GM21619 (cell line): ENCODE measurements around the gene ZBED4.

Experiments used
- ATAC-seq: cut with Tn5 transposase; IDR thresholded peaks from one replicate; pipeline ENCODE4 v1.9.1; 2021; ENCODE audit not compliant: unreplicated experiment

ZBED4 gene

GRCh38 chr22:49825944-49826602 is 27.6 kb upstream of the ZBED4 start:
- no peak for ATAC-seq

GRCh38 chr22:49826603-49827270 is 26.9 kb upstream of the ZBED4 start:
- no peak for ATAC-seq

DNA sequence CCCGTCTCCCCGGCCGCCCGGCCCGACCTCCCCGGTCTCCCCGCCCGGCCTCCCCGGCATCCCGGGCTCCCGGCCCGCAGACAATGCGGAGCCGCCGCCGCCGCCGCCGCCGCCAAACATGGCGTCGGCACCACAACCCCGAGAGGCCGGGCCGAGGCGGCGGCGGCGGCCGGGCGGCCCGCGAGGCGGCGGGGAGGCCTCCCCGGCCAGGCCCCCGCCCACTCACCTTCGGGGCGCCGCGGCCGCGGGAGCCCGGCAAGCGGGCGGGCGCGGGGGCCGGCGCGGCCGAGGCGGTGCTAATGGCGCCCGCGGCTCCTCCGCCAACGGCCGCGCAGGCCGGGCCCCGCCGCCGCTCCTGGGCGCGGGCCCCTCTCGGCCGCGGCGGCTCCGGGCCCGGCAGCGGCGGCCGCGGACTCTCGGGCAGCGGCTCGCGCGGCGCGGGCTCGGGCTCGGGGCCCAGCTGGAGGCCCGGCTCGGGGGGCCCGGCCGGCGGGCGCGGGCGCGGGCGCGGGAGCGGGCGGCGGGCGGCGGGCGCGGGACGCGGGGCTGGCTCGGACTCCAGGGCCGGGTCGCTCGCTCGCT is 26.3 kb upstream of the ZBED4 start:
- no peak for ATAC-seq

- no peak for ATAC-seq
Observed at GRCh38 chr22:49827853-49828598, 25.6 kb upstream of the ZBED4 start, which contains the start of gene BRD1. Gene BRD1, minus strand, starts transcription at chr22:49827873. Its CDS starts 3,556 bp downstream, at chr22:49824317.

- ATAC-seq, result no peak
Observed at GRCh38 chr22:49828599-49828965, 25.1 kb upstream of the ZBED4 start.

- ATAC-seq, result no peak
Observed at GRCh38 chr22:49829044-49829853, 24.4 kb upstream of the ZBED4 start.

GRCh38 chr22:49833340-49834007 is 20.2 kb upstream of the ZBED4 start:
- ATAC-seq, result no peak

- ATAC-seq, result no peak
Observed at GRCh38 chr22:49838771-49839717, 14.6 kb upstream of the ZBED4 start.

DNA sequence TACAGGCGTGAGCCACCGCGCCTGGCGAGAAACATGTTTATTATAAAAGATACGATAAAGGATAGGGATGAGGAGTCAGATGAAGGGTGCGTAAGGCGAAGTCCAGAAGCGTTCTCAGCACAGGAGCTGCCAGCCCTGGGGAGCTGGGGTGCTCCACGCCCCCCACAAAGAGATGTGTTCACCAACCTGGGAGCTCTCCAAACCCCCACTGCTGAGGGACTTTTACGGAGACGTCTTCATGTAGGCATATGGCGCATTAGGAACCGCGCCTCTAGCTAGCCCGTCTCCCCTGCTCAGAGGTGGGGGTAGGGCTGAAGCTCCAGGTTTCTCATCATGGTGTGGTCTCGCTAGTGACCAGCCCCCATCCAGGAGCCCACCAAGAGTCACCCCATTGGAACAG is 8.4 kb upstream of the ZBED4 start:
- ATAC-seq, result no peak

DNA sequence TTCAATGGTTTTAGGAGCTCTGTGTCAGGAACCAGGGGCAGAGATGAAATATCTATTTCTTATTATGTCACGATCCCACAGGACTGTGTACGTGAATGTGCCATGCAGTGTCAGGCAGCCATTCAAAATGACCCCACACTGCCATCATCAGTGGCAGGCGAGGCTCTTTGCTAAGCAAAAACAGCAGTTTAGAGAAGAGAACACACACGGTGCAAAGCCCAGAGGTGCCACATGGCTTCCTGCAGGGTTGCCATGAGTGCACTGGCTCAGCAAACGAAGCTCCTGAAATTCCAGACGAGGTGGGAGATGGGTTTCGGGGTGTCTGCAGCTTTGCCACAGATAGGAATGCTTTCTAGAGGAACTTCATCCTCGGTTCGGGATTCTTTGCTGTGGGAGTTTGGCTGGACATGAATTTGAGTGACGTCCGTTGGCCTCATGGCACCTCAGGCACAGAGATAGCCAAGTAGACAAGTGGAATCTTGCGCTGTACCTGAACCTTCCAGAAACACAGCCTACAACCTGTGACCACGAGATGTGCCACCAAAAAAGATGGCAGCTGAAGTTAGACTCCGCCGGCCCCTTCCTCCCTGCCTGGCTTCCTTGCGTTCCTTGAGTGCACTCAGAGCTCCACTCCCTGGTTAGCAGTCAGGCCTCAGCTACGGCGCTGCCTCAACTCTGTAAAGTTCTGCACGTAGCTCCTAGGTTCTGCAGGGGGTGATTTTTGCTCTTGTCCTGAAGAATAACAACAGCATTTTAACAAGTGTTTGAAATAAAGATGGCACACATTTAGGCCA is 7.8 kb upstream of the ZBED4 start:
- no peak for ATAC-seq

GRCh38 chr22:49847751-49848689 is 5.6 kb upstream of the ZBED4 start:
- ATAC-seq, result no peak

DNA sequence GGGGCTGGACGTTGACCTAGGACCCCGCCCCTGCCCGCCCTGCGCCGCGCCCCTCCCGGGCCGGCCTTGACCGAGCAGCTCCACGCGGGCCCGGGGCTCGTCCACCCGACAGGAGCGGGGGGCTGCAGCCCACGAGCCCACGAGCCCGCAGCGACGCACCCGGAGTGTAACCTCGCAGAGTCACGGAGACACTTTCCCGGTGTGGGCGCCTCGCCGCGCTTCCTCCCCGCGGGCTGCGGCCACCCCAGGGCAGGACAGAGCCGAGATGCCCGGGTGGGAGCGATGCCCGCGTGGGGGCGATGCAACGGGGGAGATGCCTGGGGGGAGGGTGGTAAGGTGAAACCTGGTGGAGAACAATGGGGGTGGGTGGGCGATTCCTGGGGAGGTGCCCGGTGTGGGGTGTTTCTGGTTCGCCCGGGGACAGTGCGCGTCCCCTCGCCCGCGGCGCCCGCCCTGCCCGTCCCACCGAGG is 4.9 kb upstream of the ZBED4 start:
- no peak for ATAC-seq

DNA sequence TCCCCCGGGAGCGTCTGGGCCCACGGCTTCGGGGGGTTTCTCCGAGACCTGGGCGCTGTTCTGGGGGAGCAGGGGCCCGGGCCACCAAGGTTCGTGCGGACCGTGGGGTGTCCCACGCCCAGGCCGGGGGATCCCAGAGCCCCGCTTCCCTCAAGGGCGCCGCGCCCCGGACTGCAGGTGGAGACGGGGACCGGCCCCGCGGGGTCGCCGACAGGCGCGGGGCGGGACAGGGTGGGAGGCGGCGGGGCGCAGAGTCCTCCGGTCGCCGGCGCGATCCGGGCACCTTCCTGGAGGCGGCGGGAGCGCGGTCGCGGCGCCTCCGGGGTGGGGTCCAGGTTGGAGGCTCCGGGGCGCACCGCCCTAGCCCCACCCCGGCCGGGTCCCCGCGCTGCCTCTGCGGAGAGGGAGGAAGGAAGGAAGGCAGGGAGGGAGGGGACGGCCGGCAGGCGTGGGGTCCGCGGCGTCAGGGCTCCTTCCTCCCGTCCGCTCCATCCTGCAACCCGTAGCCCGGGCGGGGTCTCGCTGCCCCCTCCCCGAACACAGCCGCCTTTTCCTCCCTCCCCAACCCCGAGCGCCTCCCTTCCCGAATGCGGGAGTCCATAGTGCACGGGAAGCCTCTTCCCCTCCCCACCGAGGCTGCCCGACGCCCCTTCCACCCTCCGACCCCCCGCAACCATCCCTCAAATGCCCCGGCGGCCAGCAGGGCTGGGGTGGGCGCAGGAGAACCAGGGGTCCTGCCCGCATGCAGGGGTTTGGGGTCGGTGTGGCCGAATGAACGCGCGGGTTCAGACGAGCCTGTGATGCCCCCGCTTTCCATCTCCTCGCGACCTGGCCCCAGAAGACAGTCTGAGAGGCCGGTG is 4.3 kb upstream of the ZBED4 start:
- ATAC-seq, result no peak

DNA sequence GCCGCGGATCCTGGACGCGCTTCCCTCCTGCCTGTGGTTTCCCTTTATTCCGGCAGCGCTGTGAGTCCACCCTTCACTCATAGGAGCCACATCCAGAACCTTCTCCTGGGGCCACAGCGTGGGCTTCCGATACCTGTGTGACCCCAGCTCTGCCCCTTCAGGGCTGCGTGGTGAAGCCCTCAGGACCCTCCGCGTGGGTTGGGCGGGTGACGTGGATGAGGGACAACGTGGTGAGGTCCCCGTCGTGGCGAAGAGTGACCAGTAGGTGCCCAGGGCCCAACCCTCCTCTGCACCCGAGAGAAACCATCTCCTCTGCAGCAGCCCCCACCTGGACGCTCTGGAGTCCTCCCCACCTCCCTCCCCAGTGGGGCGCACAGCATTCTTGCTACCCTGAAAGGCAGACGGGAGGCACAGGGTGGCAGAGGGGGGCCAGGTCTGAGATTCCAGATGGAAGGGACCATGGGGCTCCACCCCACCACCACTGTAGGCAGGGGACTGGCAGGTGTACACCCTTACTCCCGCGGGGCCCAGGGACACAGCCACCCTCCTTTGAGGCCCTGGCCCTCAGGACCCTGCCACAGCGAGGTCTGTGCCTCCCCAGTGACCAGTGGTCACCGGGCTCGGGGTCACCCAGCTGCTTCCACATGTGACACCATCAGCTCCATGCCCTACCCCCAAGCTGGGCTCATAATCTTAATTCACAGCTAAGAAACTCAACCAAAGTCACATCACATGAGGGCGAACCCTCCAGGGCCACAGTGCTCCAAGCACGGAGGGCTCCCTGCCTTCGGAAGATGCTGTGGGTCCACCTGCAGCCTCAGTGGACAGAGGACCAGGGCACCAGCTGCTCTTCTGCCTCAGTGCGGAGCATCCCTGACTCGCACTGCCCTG is 3.4 kb upstream of the ZBED4 start:
- ATAC-seq, result no peak
